HG03378 (cell line): Measurements from ENCODE around the gene SNX19.

Experiments
- ATAC-seq: cut with Tn5 transposase; IDR thresholded peaks from one replicate; pipeline ENCODE4 v1.9.1; 2021; ENCODE audit warnings: mild to moderate bottlenecking, moderate library complexity; ENCODE audit not compliant: unreplicated experiment

Gene SNX19

GRCh38 chr11:130848361-130849214 lies 67.7 kb downstream of the SNX19 start:
- no peak for ATAC-seq

DNA sequence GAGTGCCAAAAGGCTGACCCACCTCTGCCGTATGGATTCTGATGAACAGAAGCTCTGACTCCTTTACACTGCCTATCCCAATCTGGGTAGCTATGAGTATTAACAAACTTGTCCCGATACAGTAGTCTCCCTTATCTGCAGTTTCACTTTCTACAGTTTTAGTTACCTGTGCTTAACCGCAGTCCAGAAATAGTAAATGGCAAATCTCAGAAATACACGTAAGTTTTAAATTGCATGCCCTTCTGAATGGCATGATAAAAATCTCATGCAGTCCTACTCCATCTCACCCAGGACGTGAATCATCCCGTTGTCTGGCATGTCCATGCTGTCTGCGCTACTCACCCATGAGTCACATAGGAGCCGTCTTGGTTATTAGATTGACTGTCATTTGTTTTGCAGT lies 68.8 kb downstream of the SNX19 start:
- ATAC-seq = no peak

DNA sequence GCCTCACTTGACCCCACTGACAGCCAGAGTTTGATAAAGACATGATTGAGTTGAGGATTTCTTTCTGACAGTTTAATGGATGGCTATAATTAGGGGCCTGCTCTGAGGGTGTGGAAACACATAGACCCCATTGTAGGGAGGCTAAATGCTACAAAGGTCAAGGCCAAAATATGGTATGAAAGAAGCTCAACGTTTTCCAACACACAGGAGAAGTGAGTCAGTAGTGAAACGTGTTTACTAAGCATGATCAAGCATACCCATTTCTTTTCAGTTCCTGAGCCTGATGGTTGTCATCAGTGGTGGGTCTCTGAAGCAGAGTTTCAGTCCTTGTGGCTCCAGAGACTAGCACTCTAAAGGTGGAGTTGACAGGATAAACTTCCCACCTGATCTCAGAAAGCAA lies 69.7 kb downstream of the SNX19 start:
- ATAC-seq = no peak

- no peak for ATAC-seq
These were observed 74.3 kb downstream of the SNX19 start for GRCh38 chr11:130842001-130842400.

- no peak for ATAC-seq
These were observed 75.6 kb downstream of the SNX19 start for GRCh38 chr11:130840679-130841078.

GRCh38 chr11:130839981-130840666 lies 76.2 kb downstream of the SNX19 start:
- no peak for ATAC-seq

- ATAC-seq = no peak
These were observed 79.1 kb downstream of the SNX19 start for GRCh38 chr11:130837194-130837593.

DNA sequence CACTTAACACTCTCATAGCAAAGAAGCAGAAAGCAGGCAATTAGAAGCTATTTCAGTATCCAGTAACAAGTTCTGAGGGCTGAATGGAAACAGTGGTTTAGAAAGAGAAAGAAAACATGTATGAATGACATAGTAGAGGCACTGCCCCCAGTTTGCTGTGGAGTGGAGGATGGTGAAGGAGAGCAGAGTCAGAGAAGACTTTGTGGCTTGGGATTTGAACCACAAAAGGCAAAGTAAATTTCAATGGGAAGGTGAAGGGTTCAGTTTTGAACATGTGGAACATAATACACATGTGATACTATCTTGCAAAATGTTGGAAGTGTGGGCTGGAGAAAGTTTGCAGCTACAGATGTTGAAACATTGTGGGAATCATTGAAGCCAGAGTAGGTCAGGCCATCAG lies 81.4 kb downstream of the SNX19 start:
- ATAC-seq = no peak

DNA sequence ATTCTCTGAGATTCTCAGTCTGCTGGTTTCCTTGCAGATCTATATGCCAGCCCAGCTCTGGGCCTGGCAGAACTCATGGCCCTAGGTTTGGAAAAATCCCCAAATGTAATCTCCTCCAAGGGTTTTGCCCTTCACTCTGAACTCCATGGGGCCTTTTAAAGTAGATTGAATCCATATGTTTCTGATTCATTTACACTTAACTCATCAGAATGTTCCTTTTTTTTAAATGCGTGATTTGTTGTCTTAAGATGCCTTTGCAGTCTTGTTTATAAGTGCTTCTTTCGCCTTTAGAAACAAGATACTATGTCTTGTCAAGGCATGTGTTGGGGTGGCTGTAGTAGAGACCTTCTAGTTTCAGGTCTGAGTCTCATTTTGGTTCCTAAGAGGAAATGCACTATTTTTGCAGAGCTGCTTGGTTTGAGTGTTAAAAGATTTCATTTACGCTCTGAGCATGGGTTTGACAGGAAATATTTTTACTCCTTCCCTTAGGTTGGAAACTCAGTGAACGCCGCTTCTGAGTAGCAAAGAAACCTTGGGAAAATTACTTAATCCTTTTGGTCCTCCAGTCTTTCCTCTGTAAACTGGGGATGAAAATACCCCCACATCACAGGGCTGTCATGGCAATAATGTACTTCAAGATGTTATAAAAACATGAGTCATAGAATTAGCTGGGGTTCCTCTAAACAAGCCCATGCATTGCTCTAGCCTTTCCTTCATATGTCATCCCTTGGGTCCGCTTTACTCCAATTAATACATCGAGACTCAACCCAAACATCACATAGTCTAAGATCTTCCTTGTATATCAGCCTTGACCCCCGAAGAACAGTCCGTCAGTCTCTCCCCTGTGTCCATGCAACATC lies 83.5 kb downstream of the SNX19 start:
- ATAC-seq = no peak

- ATAC-seq = no peak
These were observed 84.3 kb downstream of the SNX19 start for GRCh38 chr11:130831976-130832375.

- ATAC-seq = no peak
These were observed 84.8 kb downstream of the SNX19 start for GRCh38 chr11:130831506-130831905.

- ATAC-seq = no peak
These were observed 85.7 kb downstream of the SNX19 start for GRCh38 chr11:130830566-130830965.

GRCh38 chr11:130829920-130830511 lies 86.3 kb downstream of the SNX19 start:
- no peak for ATAC-seq

- no peak for ATAC-seq
These were observed 87.5 kb downstream of the SNX19 start for GRCh38 chr11:130828741-130829140.

DNA sequence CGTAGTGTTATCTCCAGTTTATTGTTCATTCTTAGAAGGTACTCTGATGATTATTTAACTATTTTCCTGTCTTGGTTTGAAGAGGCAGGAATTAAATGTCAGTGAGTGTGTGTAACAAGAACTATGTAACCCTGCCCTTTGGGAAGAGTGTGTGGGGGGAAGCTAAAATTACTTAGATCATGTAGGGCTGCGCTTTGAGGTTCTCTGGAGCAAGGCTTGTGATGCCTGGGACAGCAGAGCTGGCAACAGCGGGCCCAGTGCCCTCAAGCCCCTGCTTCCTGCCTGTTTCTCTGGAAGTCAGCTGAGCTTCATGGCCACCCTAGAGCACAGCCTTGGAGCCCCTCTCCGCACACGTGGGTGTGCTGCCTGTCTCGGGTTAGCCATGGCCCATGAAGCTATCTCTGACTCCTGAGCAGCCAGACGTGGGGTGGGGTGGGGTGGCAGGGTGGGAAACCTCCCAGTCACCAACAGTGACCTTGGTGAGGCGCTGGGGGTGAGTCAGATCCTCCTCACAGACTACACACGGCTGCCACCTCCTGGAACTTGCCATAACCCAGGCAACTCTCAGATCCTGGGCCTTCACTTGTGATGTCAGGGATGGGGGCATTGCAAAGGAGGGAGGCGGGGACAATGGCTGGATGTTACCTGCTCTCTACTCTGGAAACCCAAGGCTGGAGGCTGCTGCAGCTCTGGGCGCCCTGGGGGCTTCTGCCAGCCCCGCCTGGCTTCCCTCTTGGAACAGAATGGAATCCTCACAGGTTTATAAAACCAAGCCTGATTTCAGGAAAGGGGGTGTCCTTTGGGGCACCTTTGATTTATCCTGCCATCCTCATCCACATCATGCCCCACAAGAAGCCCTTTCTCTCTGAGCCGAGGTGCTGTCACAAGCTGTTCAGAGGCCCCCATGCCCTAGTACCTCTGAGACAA lies 88.6 kb downstream of the SNX19 start:
- no peak for ATAC-seq

- no peak for ATAC-seq
These were observed 89.7 kb downstream of the SNX19 start for GRCh38 chr11:130826572-130826971.

GRCh38 chr11:130825983-130826382 lies 90.3 kb downstream of the SNX19 start:
- no peak for ATAC-seq

- ATAC-seq = no peak
These were observed 90.7 kb downstream of the SNX19 start for GRCh38 chr11:130825561-130825960.
